GM23248 (cell line): ENCODE data around the gene PMPCA.

ENCODE experiments used
- EZH2 ChIP-seq: fragments of 200-600 bp; sonication (generic); IDR thresholded peaks from 2 replicates; pipeline ENCODE4 v1.6.1; 2018; ENCODE audit warnings: antibody characterized with exemption, mild to moderate bottlenecking; ENCODE audit not compliant: insufficient read depth, poor library complexity, severe bottlenecking
- EZH2phosphoT487 ChIP-seq: fragments of 200-600 bp; sonication (generic); IDR thresholded peaks from 2 replicates; pipeline ENCODE4 v1.6.1; 2018; ENCODE audit warnings: antibody characterized with exemption, moderate library complexity, mild to moderate bottlenecking, low read depth; ENCODE audit not compliant: insufficient read depth

GRCh38 chr9:136472640-136473353 lies 62.3 kb downstream of the PMPCA start:
- TF ChIP-seq EZH2 = no peak
- no peak for TF ChIP-seq EZH2phosphoT487
